ENCODE data around the gene TNF.
"Not testable (repeated sequence)": the region's sequence is repeated elsewhere in the genome, so short reads cannot be mapped to it uniquely, and the experiment has no call there.

The TNF gene

GRCh38 chr6:31544676-31545075 is 30.7 kb upstream of the TNF start:
- no peak for DNase-seq

- DNase-seq = no peak
These were observed 30.1 kb upstream of the TNF start for GRCh38 chr6:31545291-31545690.

- DNase-seq = peak; percentile 49
These were observed 28.9 kb upstream of the TNF start, which contains the start of gene ATP6V1G2 for GRCh38 chr6:31546339-31546957. Gene ATP6V1G2 (minus strand): TSS chr6:31546608. CDS start chr6:31546559, 49 bp downstream.

GRCh38 chr6:31546958-31547726 is 28.2 kb upstream of the TNF start, which contains the start of gene NFKBIL1:
Gene NFKBIL1 (plus strand): TSS chr6:31547608. CDS start chr6:31547695, 87 bp downstream.
- DNase-seq = peak; percentile 43

- no peak for DNase-seq
These were observed 27.4 kb upstream of the TNF start for GRCh38 chr6:31547727-31548543.

- DNase-seq = no peak
These were observed 26.9 kb upstream of the TNF start for GRCh38 chr6:31548544-31548873.

GRCh38 chr6:31551371-31551770 is 24.0 kb upstream of the TNF start:
- DNase-seq = not testable (repeated sequence)

GRCh38 chr6:31556307-31556706 is 19.1 kb upstream of the TNF start:
- no peak for DNase-seq

- DNase-seq = no peak
These were observed 17.7 kb upstream of the TNF start for GRCh38 chr6:31557443-31558317.

GRCh38 chr6:31558318-31558625 is 17.1 kb upstream of the TNF start:
- no peak for DNase-seq

- DNase-seq = peak; percentile 43
These were observed 16.5 kb upstream of the TNF start for GRCh38 chr6:31558631-31559500.

- DNase-seq = no peak
These were observed 15.8 kb upstream of the TNF start for GRCh38 chr6:31559606-31559957.

GRCh38 chr6:31559958-31560696 is 15.2 kb upstream of the TNF start:
- no peak for DNase-seq

- no peak for DNase-seq
These were observed 14.7 kb upstream of the TNF start for GRCh38 chr6:31560697-31561058.

GRCh38 chr6:31567531-31568370 is 7.6 kb upstream of the TNF start:
- DNase-seq = no peak

- no peak for DNase-seq
These were observed 6.8 kb upstream of the TNF start for GRCh38 chr6:31568537-31568961.

GRCh38 chr6:31569861-31570536 is 5.4 kb upstream of the TNF start:
- DNase-seq = no peak

GRCh38 chr6:31572041-31572911 is 3.1 kb upstream of the TNF start, which contains the start of gene LTA:
Gene LTA (plus strand): TSS chr6:31572289. CDS start chr6:31572743, 454 bp downstream.
- DNase-seq = peak; percentile 66
